HG03520 (cell line): Measurements from ENCODE around the gene C3orf62.

Source experiments
- ATAC-seq: cut with Tn5 transposase; IDR thresholded peaks from one replicate; pipeline ENCODE4 v1.9.1; 2021; ENCODE audit warnings: mild to moderate bottlenecking, moderate library complexity; ENCODE audit not compliant: unreplicated experiment

C3orf62 gene

GRCh38 chr3:49276475-49277382 is at the start of gene C3orf62:
Gene C3orf62, minus strand, starts transcription at chr3:49277232. Its CDS starts 360 bp downstream, at chr3:49276872.
- no peak for ATAC-seq

- ATAC-seq = no peak
Measured at GRCh38 chr3:49324768-49325167, 47.7 kb upstream of the C3orf62 start.

- no peak for ATAC-seq
Measured at GRCh38 chr3:49316696-49317457, 39.8 kb upstream of the C3orf62 start.

DNA sequence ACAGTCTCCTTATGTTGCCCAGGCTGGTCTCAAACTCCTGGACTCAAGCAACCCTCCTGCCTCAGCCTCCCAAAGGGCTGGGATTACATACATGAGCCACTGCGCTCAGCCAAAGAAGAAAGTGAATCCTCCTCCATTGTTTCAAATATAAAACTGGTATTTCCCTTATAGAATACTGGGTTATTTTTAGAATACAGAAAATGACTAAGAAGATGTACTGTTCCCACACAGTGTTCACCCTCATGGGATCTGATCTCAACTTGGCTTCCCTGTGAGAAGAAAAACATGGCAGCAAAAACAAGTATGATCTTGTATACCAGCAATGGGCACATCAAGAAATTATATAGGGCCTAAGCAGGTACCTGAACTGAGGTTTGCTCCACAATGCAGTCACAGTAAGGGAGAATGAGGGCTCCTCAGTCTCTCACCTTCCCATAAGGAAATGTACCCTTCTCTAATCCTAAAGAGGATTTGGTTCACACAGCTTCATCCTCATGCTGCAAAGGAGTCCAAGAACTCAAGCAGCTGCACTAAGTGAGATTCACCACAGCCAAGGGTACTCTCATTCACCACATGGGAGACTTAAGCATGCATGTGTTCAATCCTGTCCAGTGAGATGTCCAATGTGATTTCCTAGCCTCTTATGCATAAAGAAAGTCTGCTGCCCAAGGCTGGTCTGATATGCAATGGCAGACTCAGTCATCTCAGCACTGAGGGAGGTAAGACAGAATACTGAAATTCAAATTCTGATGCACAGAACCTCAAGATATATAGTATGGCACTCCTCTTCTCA is 37.1 kb upstream of the C3orf62 start:
- no peak for ATAC-seq

GRCh38 chr3:49311283-49311682 is 34.3 kb upstream of the C3orf62 start:
- no peak for ATAC-seq

DNA sequence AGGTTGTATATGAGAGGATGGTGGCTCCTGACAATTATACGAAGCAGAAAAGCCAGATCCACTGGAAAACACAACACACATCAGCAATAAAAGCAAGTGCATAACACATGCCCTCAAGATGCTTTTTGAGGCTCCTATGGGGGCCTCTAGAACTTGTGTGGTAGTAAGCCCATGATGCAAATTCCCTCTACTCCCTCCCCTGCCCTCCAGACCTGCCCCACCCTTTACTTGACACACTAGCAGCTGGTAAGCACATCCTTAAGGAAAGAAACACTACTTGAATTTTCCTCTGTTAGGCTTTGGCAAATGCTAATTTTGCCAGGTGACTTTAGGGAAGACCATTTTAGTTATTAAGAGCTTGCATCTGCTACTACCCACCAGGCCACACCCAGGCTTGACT is 33.6 kb upstream of the C3orf62 start:
- ATAC-seq = no peak

DNA sequence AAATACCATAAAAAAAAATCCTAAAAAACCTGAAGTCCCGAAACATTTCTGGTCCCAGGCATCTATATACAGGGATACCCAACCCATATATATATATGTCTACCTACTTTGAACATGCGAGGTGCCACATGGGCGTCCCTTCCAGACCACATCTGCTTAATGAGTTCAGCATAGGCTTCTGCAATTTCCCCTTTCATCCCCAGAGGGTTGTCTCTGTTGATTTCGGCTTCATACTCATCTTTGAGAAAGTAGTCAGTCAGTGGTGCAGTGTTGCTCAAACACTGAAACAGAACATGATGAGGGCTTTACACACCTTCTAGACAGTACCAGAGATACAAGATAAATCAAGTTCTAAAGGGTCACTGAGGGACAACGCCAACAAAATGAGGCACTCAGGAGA is 28.6 kb upstream of the C3orf62 start:
- no peak for ATAC-seq

GRCh38 chr3:49302613-49303012 is 25.6 kb upstream of the C3orf62 start:
- no peak for ATAC-seq

- no peak for ATAC-seq
Measured at GRCh38 chr3:49300595-49300994, 23.6 kb upstream of the C3orf62 start.

DNA sequence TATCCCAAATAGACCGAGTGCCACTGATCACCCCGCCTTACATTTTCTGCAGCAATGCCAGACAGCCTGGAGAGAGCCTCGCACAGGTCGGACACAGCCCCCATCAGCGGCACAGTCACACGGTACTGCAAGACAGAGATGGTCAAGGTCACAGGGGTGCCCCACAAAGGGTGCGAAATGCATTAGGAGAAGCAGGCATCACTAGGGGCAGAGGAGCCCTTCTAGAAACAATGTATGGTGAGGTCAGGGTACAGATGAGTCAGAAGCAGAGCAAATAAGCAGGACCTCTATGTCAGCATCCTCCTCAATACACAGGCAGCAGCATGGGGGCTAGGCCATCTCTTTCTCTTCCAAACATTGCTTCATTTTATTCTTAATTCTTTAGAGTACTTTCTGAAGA is 21.5 kb upstream of the C3orf62 start:
- no peak for ATAC-seq

GRCh38 chr3:49296781-49297411 is 19.9 kb upstream of the C3orf62 start:
- no peak for ATAC-seq

- no peak for ATAC-seq
Measured at GRCh38 chr3:49295489-49296058, 18.5 kb upstream of the C3orf62 start.

GRCh38 chr3:49294343-49294742 is 17.3 kb upstream of the C3orf62 start:
- ATAC-seq = no peak

DNA sequence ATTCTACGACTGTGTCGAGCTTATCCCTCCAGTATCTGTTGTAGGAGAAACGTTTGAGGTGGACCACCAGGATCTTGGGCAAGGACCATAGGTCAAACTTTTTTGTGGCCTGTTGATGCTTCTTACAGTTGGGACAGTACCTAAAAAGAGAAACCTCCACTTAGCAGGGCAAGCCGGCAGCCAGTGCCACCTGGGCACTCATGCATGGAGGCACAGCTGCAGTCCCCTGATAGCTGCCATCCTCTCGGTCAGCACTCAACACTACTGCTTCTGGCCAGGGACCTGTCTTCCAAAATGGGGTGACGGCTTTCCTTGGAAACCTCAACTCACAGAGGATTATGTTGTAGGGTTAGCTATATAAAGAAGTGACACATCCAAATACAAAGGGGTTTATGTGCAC is 7.0 kb upstream of the C3orf62 start:
- no peak for ATAC-seq

- no peak for ATAC-seq
Measured at GRCh38 chr3:49279376-49279775, 2.3 kb upstream of the C3orf62 start.

DNA sequence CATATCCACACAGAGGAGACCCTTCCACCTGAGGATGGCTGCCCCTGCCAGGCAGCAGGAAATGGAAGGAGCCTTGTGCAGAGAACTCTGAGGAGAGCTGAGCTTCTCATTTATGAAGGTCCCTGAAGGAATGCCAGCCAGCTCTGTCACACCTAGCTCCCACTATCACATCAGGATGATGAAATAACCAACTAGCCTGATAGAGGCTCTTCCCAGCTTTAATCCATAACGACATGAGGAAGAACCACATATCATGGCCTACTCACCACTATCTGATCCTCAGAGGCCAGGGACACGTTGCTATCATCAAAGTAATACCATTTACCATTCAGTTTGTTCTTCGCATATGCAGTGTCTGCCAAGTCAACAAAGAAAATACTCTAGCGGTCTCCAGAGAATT is 1.5 kb upstream of the C3orf62 start:
- ATAC-seq = no peak

GRCh38 chr3:49277383-49277775 is 347 bp upstream of the C3orf62 start:
- ATAC-seq = no peak

DNA sequence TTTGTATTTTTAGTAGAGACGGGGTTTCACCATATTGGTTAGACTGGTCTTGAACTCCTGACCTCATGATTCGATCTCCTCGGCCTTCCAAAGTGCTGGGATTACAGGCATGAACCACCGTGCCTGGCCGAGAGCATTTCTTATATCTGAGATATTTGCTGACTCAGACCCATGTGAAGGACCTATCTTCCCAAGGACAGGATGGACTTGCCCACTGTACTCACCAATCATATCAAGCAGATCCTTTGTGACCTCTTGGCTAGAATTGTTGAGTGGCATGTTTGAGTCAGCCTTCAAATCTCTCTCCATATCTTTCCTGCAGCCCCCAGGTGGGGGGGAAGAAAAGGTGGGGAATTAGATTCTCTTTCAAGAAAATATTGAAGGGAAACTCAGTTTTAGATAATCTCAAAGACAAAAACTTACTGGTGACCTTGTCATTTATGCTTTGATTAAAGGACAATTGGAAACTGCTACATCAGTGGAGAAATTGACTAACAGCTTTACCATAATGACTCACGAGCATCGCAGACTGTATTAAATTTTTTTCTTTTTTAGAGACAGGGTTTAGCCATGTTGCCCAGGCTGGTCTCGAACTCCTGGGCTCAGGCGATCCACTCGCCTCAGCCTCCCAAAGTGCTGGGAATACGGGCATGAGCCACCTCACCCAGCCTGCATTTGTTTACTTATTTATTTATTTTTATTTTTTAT is 3.1 kb downstream of the C3orf62 start:
- no peak for ATAC-seq

DNA sequence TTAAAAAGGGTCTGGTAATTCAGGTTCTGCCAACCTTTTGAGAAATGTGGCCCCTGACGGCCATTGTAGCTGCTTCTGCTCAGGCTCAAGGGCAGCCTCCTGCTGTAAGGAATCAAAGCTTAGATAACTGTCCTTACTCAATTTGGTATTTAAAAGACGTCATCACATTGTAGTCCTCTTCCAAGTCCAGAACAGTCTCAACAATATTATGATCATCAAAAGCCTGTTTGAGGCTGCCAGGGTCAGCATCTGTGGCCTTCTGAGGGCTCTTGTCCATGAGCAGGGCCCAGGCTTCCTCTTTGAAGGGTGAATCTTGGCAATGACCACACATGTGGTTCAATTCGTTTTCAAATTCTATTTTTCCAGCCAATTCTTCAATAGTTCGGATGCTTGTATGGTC is 6.0 kb downstream of the C3orf62 start:
- no peak for ATAC-seq

DNA sequence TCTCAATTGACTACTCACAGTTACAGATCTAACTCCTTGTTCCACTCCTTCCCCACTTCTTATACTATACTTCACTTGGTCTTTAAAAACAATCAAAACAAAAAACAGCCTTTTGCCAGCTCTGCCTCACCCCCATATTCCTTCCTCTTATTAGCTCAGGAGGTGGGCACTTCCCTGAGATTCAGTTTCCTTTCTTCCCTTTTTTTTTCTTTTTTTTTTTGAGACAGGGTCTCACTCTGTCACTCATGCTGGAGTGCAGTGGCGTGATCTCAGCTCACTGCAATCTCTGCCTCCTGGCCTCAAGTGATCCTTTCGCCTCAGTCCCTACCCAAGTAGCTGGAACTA is 6.9 kb downstream of the C3orf62 start:
- no peak for ATAC-seq
